ENCODE results near the gene UTY. TPM values are rescaled to one million over a fixed set of nuclear protein-coding genes. Genes with fewer than 3 reads are reported as not detected.

UTY gene
- total RNA-seq, 1 donor from 2014 or later, result 31.9 TPM

DNA sequence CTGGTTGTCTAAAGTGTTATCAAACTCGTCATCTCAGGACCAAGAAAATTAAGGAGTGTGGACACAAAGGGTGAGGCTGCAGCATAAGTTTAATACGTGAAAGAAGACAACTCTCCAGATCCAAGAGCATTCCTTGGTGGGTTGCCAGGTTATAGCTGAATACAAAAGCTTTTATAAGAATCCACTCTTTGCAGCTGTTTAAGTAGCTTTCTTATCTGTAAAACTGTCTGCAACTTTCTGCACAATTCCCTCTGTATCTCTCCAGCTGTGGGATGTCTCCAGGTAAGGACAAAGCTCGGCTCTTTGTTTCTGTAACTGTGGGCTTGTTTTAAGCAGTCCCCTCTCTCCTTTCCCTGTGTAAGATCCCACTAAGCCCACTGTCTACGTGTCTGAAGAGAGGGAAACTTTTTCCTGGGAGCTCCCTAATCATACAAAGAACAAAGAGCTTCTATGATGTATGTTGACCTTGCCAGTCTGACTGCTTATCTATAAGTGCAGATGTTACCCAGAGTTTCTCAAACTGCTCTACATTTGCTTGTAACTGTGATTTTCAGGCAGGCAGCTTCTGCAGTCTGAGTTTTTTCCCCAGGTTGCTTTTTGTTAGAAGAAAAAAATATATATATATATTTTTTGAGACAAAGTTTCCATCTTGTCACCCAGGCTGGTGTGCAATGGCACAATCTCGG lies 268.7 kb downstream of the UTY start:
- TF ChIP-seq CTCF (IDR thresholded peaks at IDR 0.05), result no peak
- ATAC-seq (no peak), DNase-seq (no peak)
- Histone ChIP-seq H3K4me1 (no peaks in the 10 kb centered on the region), H3K36me3 (no peaks in the 10 kb centered on the region), H3K27me3 (no peaks in the 10 kb centered on the region), H3K27ac (no peak overlapping the region), H3K4me3 (no peak overlapping the region), H3K9me3 (no peaks in the 10 kb centered on the region)
- intact Hi-C loops (cut with DNase I), result no loop called here

DNA sequence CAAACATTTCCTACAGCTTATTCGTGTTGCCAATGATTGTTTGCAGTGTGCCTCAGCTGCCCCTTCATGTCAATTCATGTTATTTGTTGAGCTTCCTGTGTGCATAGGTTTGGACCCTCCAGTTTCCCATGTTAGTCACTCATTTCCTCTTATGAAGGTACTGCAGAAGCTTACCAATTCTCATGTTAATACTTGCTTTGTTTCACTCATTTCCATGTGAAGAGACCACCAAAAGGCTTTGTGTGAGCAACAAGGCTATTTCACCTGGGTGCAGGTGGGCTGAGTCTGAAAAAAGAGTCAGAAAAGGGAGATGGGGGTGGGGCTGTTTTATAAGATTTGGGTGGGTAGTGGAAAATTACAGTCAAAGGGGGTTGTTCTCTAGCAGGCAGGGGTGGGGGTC lies 274.6 kb downstream of the UTY start:
- H3K36me3 ChIP-seq, result no peaks in the 10 kb centered on the region
- H3K27ac ChIP-seq, result no peak overlapping the region
- no peak overlapping the region for H3K4me3 ChIP-seq

More for the DNA sequence above, 274.6 kb downstream of the UTY start:
- no peaks in the 10 kb centered on the region for H3K4me1 ChIP-seq
- no peak for DNase-seq
- ATAC-seq, result no peak
- intact Hi-C loops (cut with DNase I), result no loop called here
- TF ChIP-seq CTCF (IDR thresholded peaks at IDR 0.05), result no peak
- H3K27me3 ChIP-seq, result no peaks in the 10 kb centered on the region
- no peaks in the 10 kb centered on the region for H3K9me3 ChIP-seq

Other genes starting within 250 kb of the UTY start
- 0.87 TPM for gene TMSB4Y, start 223.9 kb upstream of the UTY start, total RNA-seq

Measured in upper lobe of right lung (tissue), 1 donor.